GM19328 (cell line): ENCODE data around the gene SEZ6L.
"Not testable (repeated sequence)": the region's sequence is repeated elsewhere in the genome, so short reads cannot be mapped to it uniquely, and the experiment has no call there.

Experiments used
- ATAC-seq: cut with Tn5 transposase; IDR thresholded peaks from one replicate; pipeline ENCODE4 v1.9.1; 2021; ENCODE audit warnings: mild to moderate bottlenecking, moderate library complexity; ENCODE audit not compliant: unreplicated experiment

SEZ6L gene

GRCh38 chr22:26377170-26377830, 208.0 kb downstream of the SEZ6L start:
- ATAC-seq = no peak

GRCh38 chr22:26380072-26380830, 211.0 kb downstream of the SEZ6L start:
- ATAC-seq = no peak

GRCh38 chr22:26382782-26383181, 213.5 kb downstream of the SEZ6L start:
- ATAC-seq = no peak

GRCh38 chr22:26383968-26384556, 214.8 kb downstream of the SEZ6L start:
- no peak for ATAC-seq

GRCh38 chr22:26385164-26385563, 215.9 kb downstream of the SEZ6L start:
- ATAC-seq = no peak

- ATAC-seq = no peak
These were observed 219.9 kb downstream of the SEZ6L start for GRCh38 chr22:26389125-26389524.

GRCh38 chr22:26391091-26391490, 221.8 kb downstream of the SEZ6L start:
- no peak for ATAC-seq

- ATAC-seq = no peak
These were observed 222.4 kb downstream of the SEZ6L start for GRCh38 chr22:26391623-26392022.

- no peak for ATAC-seq
These were observed 224.7 kb downstream of the SEZ6L start for GRCh38 chr22:26393929-26394328.

- no peak for ATAC-seq
These were observed 225.5 kb downstream of the SEZ6L start for GRCh38 chr22:26394777-26395176.

GRCh38 chr22:26395926-26396325, 226.7 kb downstream of the SEZ6L start:
- ATAC-seq = no peak

GRCh38 chr22:26398741-26399153, 229.5 kb downstream of the SEZ6L start:
- ATAC-seq = no peak

- no peak for ATAC-seq
These were observed 230.0 kb downstream of the SEZ6L start for GRCh38 chr22:26399289-26399688.

- ATAC-seq = no peak
These were observed 232.5 kb downstream of the SEZ6L start for GRCh38 chr22:26401726-26402125.

- ATAC-seq = no peak
These were observed 235.7 kb downstream of the SEZ6L start for GRCh38 chr22:26404851-26405421.

GRCh38 chr22:26406118-26406517, 236.9 kb downstream of the SEZ6L start:
- ATAC-seq = no peak

- not testable (repeated sequence) for ATAC-seq
These were observed 239.4 kb downstream of the SEZ6L start for GRCh38 chr22:26408562-26409220.

- no peak for ATAC-seq
These were observed 240.6 kb downstream of the SEZ6L start for GRCh38 chr22:26409719-26410335.

GRCh38 chr22:26410386-26410785, 241.1 kb downstream of the SEZ6L start:
- no peak for ATAC-seq

GRCh38 chr22:26414347-26414746, 245.1 kb downstream of the SEZ6L start:
- ATAC-seq = no peak

GRCh38 chr22:26416256-26416655, 247.0 kb downstream of the SEZ6L start:
- ATAC-seq = no peak
